SHP77 treated with DMSO at 0.1 percent for 48 hours (cell line): Measurements from ENCODE around the gene ZNF98.

Experiments used
- DNase-seq: peaks from one replicate; lab custom pipeline; 2025; lab: John Stamatoyannopoulos, UW

ZNF98 gene

DNA sequence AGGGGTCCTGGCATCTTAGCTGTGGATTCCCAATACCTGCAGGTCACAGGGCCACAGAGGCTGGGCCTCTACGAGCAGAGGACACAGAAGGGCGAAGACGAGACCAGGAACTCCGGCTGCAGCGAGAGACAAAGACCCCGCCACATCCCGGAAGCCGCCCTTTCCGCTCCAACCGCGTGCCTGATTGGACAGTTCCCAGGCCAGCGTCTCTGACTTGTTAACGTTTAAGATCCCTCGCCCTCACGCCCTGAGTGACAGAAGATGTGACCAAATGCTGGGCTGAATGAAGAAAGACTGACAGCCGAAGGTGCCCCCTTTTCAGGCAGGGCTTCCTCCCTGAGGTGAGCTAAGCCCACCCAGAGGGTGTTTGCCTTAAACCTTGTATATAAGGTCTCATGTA lies at the start of gene ZNF98:
ZNF98 (minus strand) TSS at position 136 of the 400 bp plus-strand sequence; CDS start at position 14, 122 bp downstream.
- no peak for DNase-seq

DNA sequence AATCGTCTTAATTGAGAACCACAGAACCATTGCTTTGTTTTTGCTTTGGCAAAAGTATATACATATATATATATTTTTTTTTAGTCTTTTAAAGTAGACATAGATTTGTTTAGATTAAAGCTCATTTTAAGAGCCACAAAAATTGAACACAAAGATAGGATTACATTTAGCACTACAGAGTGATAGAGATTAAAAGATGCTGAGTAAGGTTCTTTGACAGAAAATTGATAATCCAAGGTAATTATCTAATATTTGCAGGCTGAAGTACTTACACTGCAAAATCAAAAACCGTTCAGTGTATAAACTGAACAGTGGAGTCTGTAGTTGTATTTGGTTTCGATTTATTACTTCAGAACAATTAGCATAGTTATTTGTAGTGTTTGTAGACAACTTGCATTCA lies 24.5 kb upstream of the ZNF98 start:
- DNase-seq, result no peak

DNA sequence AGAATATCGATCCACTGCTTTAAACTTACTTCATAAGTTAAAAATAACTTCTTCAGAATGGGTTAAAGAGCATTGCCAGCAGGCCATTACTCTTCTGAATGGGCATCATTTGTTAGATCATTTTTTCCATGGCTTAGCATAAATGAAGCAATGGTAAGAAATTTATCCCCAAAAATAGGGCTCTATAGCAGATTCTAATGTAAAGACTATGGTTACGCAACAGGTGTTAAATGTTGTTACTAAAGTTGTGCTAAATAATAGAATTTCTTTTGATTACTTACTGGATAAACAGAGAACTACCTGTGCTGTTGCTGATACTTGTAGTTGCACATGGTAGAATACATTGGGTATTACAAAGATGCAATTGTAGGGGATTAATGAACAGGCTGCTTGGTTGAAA lies 15.9 kb upstream of the ZNF98 start:
- DNase-seq, result no peak

- DNase-seq, result no peak
These were observed 6.1 kb upstream of the ZNF98 start for GRCh38 chr19:22427960-22428913.

GRCh38 chr19:22427547-22427946 lies 5.4 kb upstream of the ZNF98 start:
- DNase-seq, result no peak

DNA sequence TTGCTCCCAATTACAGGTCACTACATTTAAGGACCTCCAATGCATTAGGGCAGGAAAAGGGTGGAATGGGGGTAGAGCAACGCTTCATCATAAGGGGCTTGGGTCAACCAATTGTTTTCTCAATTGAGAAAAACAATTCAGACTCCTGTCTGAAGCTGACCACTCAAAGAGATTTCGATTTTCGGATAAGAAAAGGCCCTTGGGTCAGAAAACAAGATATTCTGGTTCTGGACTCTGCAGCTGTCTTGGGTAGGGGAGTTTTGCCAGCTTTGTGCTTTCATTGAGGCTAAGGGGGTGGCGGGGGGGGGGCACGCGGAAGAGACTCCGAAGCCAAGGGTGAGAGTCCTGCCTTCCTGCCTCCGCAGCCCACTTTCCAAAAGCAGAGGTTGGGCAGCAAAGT lies 4.8 kb upstream of the ZNF98 start:
- no peak for DNase-seq

DNA sequence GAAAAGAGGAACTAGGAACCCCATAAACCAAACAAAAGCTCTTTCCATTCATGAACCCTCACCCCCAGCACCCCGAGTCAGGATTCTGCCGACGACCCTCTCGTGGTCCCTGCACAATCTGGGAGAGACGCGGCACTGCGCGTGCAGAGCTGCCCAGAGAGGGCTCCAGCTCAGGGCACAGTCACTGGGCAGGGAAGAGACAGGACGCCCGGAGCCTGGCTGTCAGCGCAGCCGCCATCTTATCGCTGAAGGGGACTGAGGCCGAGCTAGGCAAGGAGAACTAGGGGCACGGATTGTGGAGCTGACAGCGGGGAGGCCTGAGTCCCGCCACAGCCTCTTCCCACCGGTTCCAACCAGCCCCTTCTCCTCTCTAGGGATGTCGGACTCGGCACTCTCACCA lies 349 bp downstream of the ZNF98 start:
- DNase-seq, result no peak

- DNase-seq, result no peak
These were observed 67.5 kb downstream of the ZNF98 start for GRCh38 chr19:22354665-22355064.
